K562 (cell line): ENCODE results near the gene CORO6. TPM values are rescaled to one million over a fixed set of nuclear protein-coding genes. Genes with fewer than 3 reads are reported as not detected.

Experiments
- ATAC-seq: fragments of 200-7000 bp; cut with Tn5 transposase; 3 replicates; pipeline ENCODE4 v1.9.1; 2020; ENCODE audit warnings: moderate library complexity
- BruUV-seq: library from RNA; stranded (reverse); fragments of 400-500 nt; replicated peaks from 2 replicates; lab custom pipeline; 2021; lab: Mats Ljungman, UMichigan
- CTCF ChIA-PET: fragments of 300-600 bp; formaldehyde crosslinking; extraction: SDS; loops from one replicate; lab custom pipeline; 2021; ENCODE audit warnings: low intra/inter-chr PET ratio; lab: Yijun Ruan, JAX
- POLR2A ChIA-PET: fragments of 300-600, 350-650 bp; sonication (Branson Sonifier 250); formaldehyde crosslinking; extraction: SDS; loops from one replicate; lab custom pipeline; 2021; ENCODE audit warnings: antibody characterized with exemption, inconsistent platforms; lab: Yijun Ruan, JAX
- DNase-seq, 4 experiments: peaks; one replicate each; pipeline versions ENCODE4 v3.0.0 to v3.0.0-alpha.2; 2011 to 2018; ENCODE audit warnings: low spot score in 3 of 4, mixed read lengths in 3 of 4; ENCODE audit errors: extremely low read depth in 1 of 4
- FAIRE-seq: peaks from 2 replicates; lab custom pipeline; 2011; peaks lifted over from hg19 to GRCh38; lab: Jason Lieb, UNC
- H2AFZ ChIP-seq: 2 replicates; pipeline ENCODE4 v1.6.0; 2011; ENCODE audit warnings: low read depth, low read length, control low read depth, inconsistent platforms
- H3K27ac ChIP-seq: fragments of 200-600 bp; 3 replicates; pipeline ENCODE4 v1.8.0; 2011; ENCODE audit warnings: low read depth, mild to moderate bottlenecking, control low read depth, inconsistent platforms, low read length, moderate library complexity, mixed read lengths; ENCODE audit errors: extremely low read depth
- H3K27me3 ChIP-seq, 2 experiments: fragments of 300-600 bp in 1 of 2; 2 replicates in 1 of 2; 3 replicates in 1 of 2; pipeline versions ENCODE4 v1.6.0 to v1.8.0; 2011; ENCODE audit warnings: inconsistent platforms in 2 of 2, low read length in 2 of 2, mild to moderate bottlenecking in 1 of 2, mixed read lengths in 1 of 2, moderate library complexity in 1 of 2; ENCODE audit not compliant: control insufficient read depth in 2 of 2, insufficient read depth in 2 of 2
- H3K36me3 ChIP-seq: fragments of 300-600 bp; 3 replicates; pipeline ENCODE4 v1.8.0; 2011; ENCODE audit warnings: mild to moderate bottlenecking, low read length, inconsistent platforms; ENCODE audit not compliant: control insufficient read depth, insufficient read depth
- H3K4me1 ChIP-seq, 2 experiments: fragments of 200-600 bp in 1 of 2; replicated peaks in 1 of 2; 2 replicates in 1 of 2; 3 replicates in 1 of 2; pipeline versions ENCODE4 v1.5.1 to v1.8.0; 2011; ENCODE audit warnings: inconsistent platforms in 2 of 2, low read length in 2 of 2, mild to moderate bottlenecking in 1 of 2, mixed read lengths in 1 of 2, moderate library complexity in 1 of 2; ENCODE audit not compliant: control insufficient read depth in 2 of 2, insufficient read depth in 2 of 2
- H3K4me2 ChIP-seq: 2 replicates; pipeline ENCODE4 v1.6.1; 2011; ENCODE audit warnings: low read length, control low read depth, inconsistent platforms, mixed read lengths; ENCODE audit not compliant: insufficient read depth
- H3K4me3 ChIP-seq: fragments of 200-600 bp; sonication (generic), shearing (Covaris generic); 2 replicates; pipeline ENCODE4 v1.5.1; 2016; ENCODE audit warnings: control low read depth, inconsistent platforms
- H3K79me2 ChIP-seq: fragments of 200-600 bp; 3 replicates; pipeline ENCODE4 v1.8.0; 2011; ENCODE audit warnings: low read length, inconsistent platforms; ENCODE audit not compliant: control insufficient read depth, insufficient read depth
- H3K9ac ChIP-seq, 2 experiments: 2 replicates each; pipeline versions ENCODE4 v1.6.0 to v1.6.1; 2011; ENCODE audit warnings: low read depth in 2 of 2, low read length in 2 of 2, control low read depth in 1 of 2, inconsistent platforms in 1 of 2, mild to moderate bottlenecking in 1 of 2, mixed read lengths in 1 of 2; ENCODE audit not compliant: insufficient read depth in 1 of 2
- H3K9me1 ChIP-seq: one replicate; pipeline ENCODE4 v1.6.0; 2011; ENCODE audit warnings: inconsistent platforms, mild to moderate bottlenecking, low read length, moderate library complexity; ENCODE audit not compliant: control insufficient read depth, insufficient read depth
- H3K9me3 ChIP-seq: replicated peaks from 2 replicates; pipeline ENCODE4 v1.5.1; 2011; ENCODE audit warnings: low read depth, low read length, inconsistent platforms; ENCODE audit not compliant: control insufficient read depth, insufficient read depth
- H4K20me1 ChIP-seq: replicated peaks from 2 replicates; pipeline ENCODE4 v1.6.1; 2011; ENCODE audit warnings: low read length, inconsistent platforms, mixed read lengths; ENCODE audit not compliant: control insufficient read depth, insufficient read depth
- ATF1 ChIP-seq, 2 experiments: fragments of 450-650 bp in 1 of 2; IDR thresholded peaks; 2 replicates each; pipeline ENCODE4 v1.6.1; 2016; ENCODE audit warnings: missing compliant biosample characterization in 1 of 2, missing genetic modification characterization in 1 of 2
- CBX8 ChIP-seq: fragments of 200-600 bp; sonication (generic); IDR thresholded peaks from 2 replicates; pipeline ENCODE4 v1.6.1; 2012; ENCODE audit warnings: borderline replicate concordance, mixed run types, low read depth, mild to moderate bottlenecking, moderate library complexity, mixed read lengths, low read length, control low read depth, inconsistent platforms; ENCODE audit not compliant: poor library complexity, severe bottlenecking; ENCODE audit errors: extremely low read depth
- CHD4 ChIP-seq: fragments of 200-600 bp; sonication (generic); IDR thresholded peaks from 3 replicates; pipeline ENCODE4 v1.6.1; 2012; ENCODE audit warnings: low read depth, mild to moderate bottlenecking, mixed read lengths, low read length, inconsistent platforms; ENCODE audit not compliant: insufficient read depth, insufficient replicate concordance, poor library complexity, severe bottlenecking
- ESRRB ChIP-seq: fragments of 250-450 bp; sonication (Bioruptor Pico); IDR thresholded peaks from 2 replicates; pipeline ENCODE4 v1.5.0; 2020; ENCODE audit warnings: mild to moderate bottlenecking, moderate library complexity, borderline replicate concordance
- FOXJ3 ChIP-seq: sonication (generic); formaldehyde crosslinking; IDR thresholded peaks from 2 replicates; pipeline ENCODE4 v1.4.0; 2020; ENCODE audit warnings: mild to moderate bottlenecking, missing genetic modification reagents
- GABPA ChIP-seq: fragments of 200-800 bp; sonication (Bioruptor generic); conservative IDR thresholded peaks from 2 replicates; pipeline ENCODE4 v1.6.1; 2016; ENCODE audit warnings: low read depth, missing genetic modification characterization, missing compliant biosample characterization
- GATAD2A ChIP-seq: fragments of 450-650 bp; IDR thresholded peaks from 2 replicates; pipeline ENCODE4 v1.6.1; 2017
- PHF8 ChIP-seq: fragments of 200-600 bp; sonication (generic); IDR thresholded peaks from 2 replicates; pipeline ENCODE4 v1.6.1; 2012; ENCODE audit warnings: mixed run types, mild to moderate bottlenecking, inconsistent platforms, low read length, moderate library complexity, borderline replicate concordance
- TAF1 ChIP-seq: IDR thresholded peaks from 2 replicates; pipeline ENCODE4 v1.6.1; 2011; ENCODE audit warnings: mild to moderate bottlenecking, low read length, moderate library complexity; ENCODE audit not compliant: insufficient read depth, control insufficient read depth, severe bottlenecking; ENCODE audit errors: extremely low read depth
- ZNF133 ChIP-seq: fragments of 250-450 bp; sonication (Bioruptor Pico); IDR thresholded peaks from 2 replicates; pipeline ENCODE4 v1.4.0; 2020; ENCODE audit warnings: mild to moderate bottlenecking
- ZNF79 ChIP-seq: fragments of 250-450 bp; sonication (Bioruptor Pico); IDR thresholded peaks from 2 replicates; pipeline ENCODE4 v1.4.0; 2020; ENCODE audit warnings: low read depth, mild to moderate bottlenecking, moderate library complexity
- WGBS: fragments of 100-300 bp; shearing (Covaris generic); methylation state at CpG from one replicate; pipeline ENCODE4 v1.1.6; 2016; ENCODE audit warnings: low coverage, mixed read lengths; ENCODE audit not compliant: insufficient coverage; ENCODE audit errors: missing lambda C conversion rate; 5-methylcytosine and 5-hydroxymethylcytosine counted together
- in situ Hi-C: fragments of 300-500 bp; cut with MboI; formaldehyde crosslinking; loops from 4 replicates; pipeline ENCODE4 v1.15.0; 2018; ENCODE audit warnings: inconsistent platforms, mixed read lengths
- intact Hi-C: fragments of 100-400 bp; cut with micrococcal nuclease; formaldehyde crosslinking; loops from 2 replicates; pipeline ENCODE4 v1.14.2; 2022
- polyA plus RNA-seq, 8 experiments: library from polyadenylated mRNA; depleted of rRNA in 4 of 8; stranded (reverse) in 5 of 8; unstranded in 3 of 8; fragments of >200 nt; fragmentation: Nextera tagmentation in 2 of 8; fragmentation: Illumina TruSeq in 1 of 8; extraction: Ambion mirVana in 2 of 8; extraction: Trizol in 1 of 8; gene quantifications; 2 replicates each; pipeline versions ENCODE4 v1.2.1 to v1.2.3, GENCODE V29; 2011 to 2014; ENCODE audit warnings: inconsistent platforms in 1 of 8, missing spikeins in 1 of 8
- total RNA-seq, 7 experiments: library from RNA; depleted of rRNA in 6 of 7; stranded (reverse); fragments of >200 nt in 6 of 7; fragmentation: Illumina TruSeq in 2 of 7; extraction: Trizol in 2 of 7; gene quantifications; 2 replicates each; pipeline versions ENCODE4 v1.2.1 to v1.2.3, GENCODE V29; 2011 to 2021; ENCODE audit warnings: low replicate concordance in 1 of 7
- TF ChIP-seq, protein P1 (sequence below): fragments of 450-650 bp; formaldehyde crosslinking; IDR thresholded peaks from 2 replicates; pipeline ENCODE4 v1.4.0; 2020; ENCODE audit warnings: mild to moderate bottlenecking
- TF ChIP-seq, protein P2 (sequence below): fragments of 450-650 bp; IDR thresholded peaks from 2 replicates; pipeline ENCODE4 v1.6.1; 2017; ENCODE audit warnings: antibody characterized with exemption, mild to moderate bottlenecking
- TF ChIP-seq, protein P3 (sequence below): sonication (generic); formaldehyde crosslinking; IDR thresholded peaks from 2 replicates; pipeline ENCODE4 v1.8.0; 2022; ENCODE audit warnings: mild to moderate bottlenecking, low read depth, missing genetic modification reagents

The CORO6 gene
- total and polyA plus RNA-seq, 9 of the 15 experiments (the other 6 are each of a cell fraction or from before 2014, with no cell fraction given), result 0.04 to 11.9 (median 2.4) TPM

DNA sequence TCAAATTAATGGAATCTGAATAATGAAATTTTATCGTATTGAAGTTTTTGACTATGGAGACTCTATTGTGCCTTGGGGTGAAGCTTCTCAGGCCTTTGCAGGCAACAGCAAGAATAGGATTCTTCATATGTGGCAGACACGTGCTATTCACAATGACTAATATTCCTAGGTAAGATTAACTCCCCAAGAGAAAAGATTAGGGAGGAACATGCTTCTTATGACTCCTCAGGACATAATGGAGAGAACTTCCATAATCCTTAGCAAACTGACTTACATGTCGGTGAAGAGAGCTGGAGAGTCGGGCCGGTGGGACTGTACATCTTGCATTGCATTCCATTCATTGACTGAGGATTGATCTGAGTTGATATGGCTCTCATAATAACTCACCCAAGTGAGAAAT, 48.9 kb upstream of the CORO6 start:
- peaks cover 10% of the 10 kb centered on the region; the same call in 1 of the 3 replicates for H3K36me3 ChIP-seq
- H3K4me1 ChIP-seq, result peaks cover 4 to 21% of the 10 kb centered on the region in 2 experiments; a peak in 4 of 5 replicates
- H3K4me2 ChIP-seq, result no peak overlapping the region
- ATAC-seq (no peak), FAIRE-seq (no peak), DNase-seq (no peak)
- H4K20me1 ChIP-seq, result no peaks in the 10 kb centered on the region
- H2AFZ ChIP-seq, result no peak overlapping the region
- H3K9ac ChIP-seq, result no peak overlapping the region
- 76% methylated on average over 5 of the region's 5 CpGs for WGBS
- no peaks in the 10 kb centered on the region for H3K27me3 ChIP-seq
- intact Hi-C loops, result no loop called here
- CTCF ChIA-PET, result no interaction called here
- H3K27ac ChIP-seq, result no peak overlapping the region
- BruUV-seq, result no TSS peak
- POLR2A ChIA-PET, result interaction anchor here (0.6 to 1.8 kb wide), 8 partner anchors 9 to 813 kb away, joined by 3 to 6 read pairs (median 4); no protein-coding TSS in a partner anchor
- in situ Hi-C loops, result no loop called here
- no peaks in the 10 kb centered on the region for H3K9me1 ChIP-seq
- no peaks in the 10 kb centered on the region for H3K79me2 ChIP-seq
- H3K9me3 ChIP-seq, result no peaks in the 10 kb centered on the region
- no peak overlapping the region for H3K4me3 ChIP-seq
- TF ChIP-seq, protein P1, sequence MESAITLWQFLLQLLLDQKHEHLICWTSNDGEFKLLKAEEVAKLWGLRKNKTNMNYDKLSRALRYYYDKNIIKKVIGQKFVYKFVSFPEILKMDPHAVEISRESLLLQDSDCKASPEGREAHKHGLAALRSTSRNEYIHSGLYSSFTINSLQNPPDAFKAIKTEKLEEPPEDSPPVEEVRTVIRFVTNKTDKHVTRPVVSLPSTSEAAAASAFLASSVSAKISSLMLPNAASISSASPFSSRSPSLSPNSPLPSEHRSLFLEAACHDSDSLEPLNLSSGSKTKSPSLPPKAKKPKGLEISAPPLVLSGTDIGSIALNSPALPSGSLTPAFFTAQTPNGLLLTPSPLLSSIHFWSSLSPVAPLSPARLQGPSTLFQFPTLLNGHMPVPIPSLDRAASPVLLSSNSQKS (CRISPR knock-in tag), result no peak
- TF ChIP-seq PHF8, result no peak
- no peak for TF ChIP-seq CBX8
- no peak for TF ChIP-seq TAF1
- TF ChIP-seq ZNF133 (CRISPR knock-in tag), result no peak
- TF ChIP-seq ATF1 (CRISPR knock-in tag; IDR thresholded peaks at IDR 0.05), result no peak
- no peak for TF ChIP-seq ATF1 (tag; IDR thresholded peaks at IDR 0.05)
- no peak for TF ChIP-seq GABPA (tag)
- no peak for TF ChIP-seq GATAD2A
- no peak for TF ChIP-seq ESRRB
- TF ChIP-seq FOXJ3, result no peak
- TF ChIP-seq, protein P2, sequence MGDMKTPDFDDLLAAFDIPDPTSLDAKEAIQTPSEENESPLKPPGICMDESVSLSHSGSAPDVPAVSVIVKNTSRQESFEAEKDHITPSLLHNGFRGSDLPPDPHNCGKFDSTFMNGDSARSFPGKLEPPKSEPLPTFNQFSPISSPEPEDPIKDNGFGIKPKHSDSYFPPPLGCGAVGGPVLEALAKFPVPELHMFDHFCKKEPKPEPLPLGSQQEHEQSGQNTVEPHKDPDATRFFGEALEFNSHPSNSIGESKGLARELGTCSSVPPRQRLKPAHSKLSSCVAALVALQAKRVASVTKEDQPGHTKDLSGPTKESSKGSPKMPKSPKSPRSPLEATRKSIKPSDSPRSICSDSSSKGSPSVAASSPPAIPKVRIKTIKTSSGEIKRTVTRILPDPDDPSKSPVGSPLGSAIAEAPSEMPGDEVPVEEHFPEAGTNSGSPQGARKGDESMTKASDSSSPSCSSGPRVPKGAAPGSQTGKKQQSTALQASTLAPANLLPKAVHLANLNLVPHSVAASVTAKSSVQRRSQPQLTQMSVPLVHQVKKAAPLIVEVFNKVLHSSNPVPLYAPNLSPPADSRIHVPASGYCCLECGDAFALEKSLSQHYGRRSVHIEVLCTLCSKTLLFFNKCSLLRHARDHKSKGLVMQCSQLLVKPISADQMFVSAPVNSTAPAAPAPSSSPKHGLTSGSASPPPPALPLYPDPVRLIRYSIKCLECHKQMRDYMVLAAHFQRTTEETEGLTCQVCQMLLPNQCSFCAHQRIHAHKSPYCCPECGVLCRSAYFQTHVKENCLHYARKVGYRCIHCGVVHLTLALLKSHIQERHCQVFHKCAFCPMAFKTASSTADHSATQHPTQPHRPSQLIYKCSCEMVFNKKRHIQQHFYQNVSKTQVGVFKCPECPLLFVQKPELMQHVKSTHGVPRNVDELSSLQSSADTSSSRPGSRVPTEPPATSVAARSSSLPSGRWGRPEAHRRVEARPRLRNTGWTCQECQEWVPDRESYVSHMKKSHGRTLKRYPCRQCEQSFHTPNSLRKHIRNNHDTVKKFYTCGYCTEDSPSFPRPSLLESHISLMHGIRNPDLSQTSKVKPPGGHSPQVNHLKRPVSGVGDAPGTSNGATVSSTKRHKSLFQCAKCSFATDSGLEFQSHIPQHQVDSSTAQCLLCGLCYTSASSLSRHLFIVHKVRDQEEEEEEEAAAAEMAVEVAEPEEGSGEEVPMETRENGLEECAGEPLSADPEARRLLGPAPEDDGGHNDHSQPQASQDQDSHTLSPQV, result no peak
- TF ChIP-seq ZNF79, result no peak
- TF ChIP-seq CHD4, result no peak
- TF ChIP-seq, protein P3, sequence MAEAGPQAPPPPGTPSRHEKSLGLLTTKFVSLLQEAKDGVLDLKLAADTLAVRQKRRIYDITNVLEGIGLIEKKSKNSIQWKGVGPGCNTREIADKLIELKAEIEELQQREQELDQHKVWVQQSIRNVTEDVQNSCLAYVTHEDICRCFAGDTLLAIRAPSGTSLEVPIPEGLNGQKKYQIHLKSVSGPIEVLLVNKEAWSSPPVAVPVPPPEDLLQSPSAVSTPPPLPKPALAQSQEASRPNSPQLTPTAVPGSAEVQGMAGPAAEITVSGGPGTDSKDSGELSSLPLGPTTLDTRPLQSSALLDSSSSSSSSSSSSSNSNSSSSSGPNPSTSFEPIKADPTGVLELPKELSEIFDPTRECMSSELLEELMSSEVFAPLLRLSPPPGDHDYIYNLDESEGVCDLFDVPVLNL (CRISPR knock-in tag), result no peak
